ENCODE measurements around the gene GPR78.

Gene GPR78

DNA sequence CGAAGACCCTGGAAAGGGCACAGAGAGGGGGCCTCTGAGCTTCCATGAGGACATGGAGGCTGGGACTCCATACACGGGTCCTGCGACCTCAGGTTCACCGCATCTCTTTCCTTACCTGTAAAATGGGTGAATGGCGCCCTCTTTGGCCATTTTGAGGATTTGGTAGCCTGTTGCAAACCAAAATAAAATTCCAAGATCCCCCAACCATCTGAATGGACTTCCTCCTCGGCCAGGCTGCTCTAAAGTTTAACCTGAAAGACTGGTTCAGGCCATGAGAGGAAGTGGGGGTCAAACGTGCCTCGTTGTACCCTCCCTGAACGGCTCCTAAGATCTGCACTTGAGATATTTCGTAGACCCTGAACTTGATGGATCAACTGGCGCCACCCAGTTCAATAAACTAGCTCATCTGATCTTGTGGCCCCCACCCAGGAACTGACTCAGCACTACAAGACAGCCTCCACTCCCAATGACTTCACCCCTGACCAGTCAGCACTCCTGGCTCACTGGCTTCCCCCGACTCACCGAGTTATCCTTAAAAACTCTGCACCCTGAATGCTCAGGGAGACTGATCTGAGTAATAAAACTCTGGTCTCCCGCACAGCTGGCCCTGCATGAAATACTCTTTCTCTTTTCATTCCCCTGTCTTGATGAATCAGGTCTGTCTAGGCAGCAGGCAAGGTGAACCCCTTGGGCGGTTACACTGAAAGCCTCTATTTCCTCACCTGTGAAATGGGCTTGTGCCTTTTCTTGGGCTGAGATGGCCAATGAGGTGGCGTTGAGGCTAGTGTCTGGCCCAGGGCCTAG lies 32.9 kb upstream of the GPR78 start:
- POLR2A ChIA-PET: no interaction called here
- DNase-seq: no peak
- 66% methylated on average over 14 of the region's 16 CpGs for WGBS (ENCODE audit: insufficient coverage)

GRCh38 chr4:8547912-8548730 lies 32.1 kb upstream of the GPR78 start:
- Histone ChIP-seq H3K4me1 (ENCODE audit: control extremely low read depth in 1 of 4, control insufficient read depth in 4 of 4, insufficient read depth in 4 of 4, low read length in 3 of 4) (no peaks in the 10 kb centered on the region), H3K9me3 (ENCODE audit: control extremely low read depth in 1 of 5, control insufficient read depth in 4 of 5, insufficient read depth in 2 of 5, low read depth in 1 of 5, low read length in 4 of 5) (peaks cover 0 to 1% (median 0%) of the 10 kb centered on the region in 5 experiments), H3K27me3 (replicated peaks in 2 of 5; ENCODE audit: control insufficient read depth in 4 of 5, insufficient read depth in 5 of 5, low read length in 4 of 5) (peaks cover 0 to 30% (median 0%) of the 10 kb centered on the region in 5 experiments), H3K4me3 (ENCODE audit: control insufficient read depth in 1 of 7, extremely low read depth in 1 of 7, insufficient read depth in 4 of 7, low read depth in 2 of 7, low read length in 6 of 7) (no peak overlapping the region), H3K36me3 (ENCODE audit: control insufficient read depth in 4 of 4, insufficient read depth in 4 of 4, low read length in 3 of 4) (no peaks in the 10 kb centered on the region), H3K27ac (ENCODE audit: insufficient read depth in 1 of 2, low read depth in 1 of 2, low read length in 2 of 2, poor library complexity in 1 of 2, severe bottlenecking in 2 of 2) (no peak overlapping the region)
- DNase-seq: no peak
- ChIA-PET CTCF (interaction anchor here (0.6 kb wide), 1 partner anchor 30 kb away, joined by 3 read pairs; no protein-coding TSS in a partner anchor), POLR2A (no interaction called here)
- WGBS (ENCODE audit: insufficient coverage): 86% methylated on average over 13 of the region's 16 CpGs

More for the DNA sequence above, 32.9 kb upstream of the GPR78 start:
- CTCF ChIA-PET: no interaction called here
- Histone ChIP-seq H3K4me3 (ENCODE audit: control insufficient read depth in 1 of 7, extremely low read depth in 1 of 7, insufficient read depth in 4 of 7, low read depth in 2 of 7, low read length in 6 of 7) (no peak overlapping the region), H3K27me3 (replicated peaks in 2 of 5; ENCODE audit: control insufficient read depth in 4 of 5, insufficient read depth in 5 of 5, low read length in 4 of 5) (peaks cover 0 to 30% (median 0%) of the 10 kb centered on the region in 5 experiments), H3K4me1 (ENCODE audit: control extremely low read depth in 1 of 4, control insufficient read depth in 4 of 4, insufficient read depth in 4 of 4, low read length in 3 of 4) (no peaks in the 10 kb centered on the region), H3K36me3 (ENCODE audit: control insufficient read depth in 4 of 4, insufficient read depth in 4 of 4, low read length in 3 of 4) (no peaks in the 10 kb centered on the region), H3K9me3 (ENCODE audit: control extremely low read depth in 1 of 5, control insufficient read depth in 4 of 5, insufficient read depth in 2 of 5, low read depth in 1 of 5, low read length in 4 of 5) (peaks cover 0 to 1% (median 0%) of the 10 kb centered on the region in 5 experiments), H3K27ac (ENCODE audit: insufficient read depth in 1 of 2, low read depth in 1 of 2, low read length in 2 of 2, poor library complexity in 1 of 2, severe bottlenecking in 2 of 2) (no peak overlapping the region)

GRCh38 chr4:8548731-8549351 lies 31.4 kb upstream of the GPR78 start:
- Histone ChIP-seq H3K4me3 (ENCODE audit: control insufficient read depth in 1 of 7, extremely low read depth in 1 of 7, insufficient read depth in 4 of 7, low read depth in 2 of 7, low read length in 6 of 7) (no peak overlapping the region), H3K36me3 (ENCODE audit: control insufficient read depth in 4 of 4, insufficient read depth in 4 of 4, low read length in 3 of 4) (no peaks in the 10 kb centered on the region), H3K4me1 (ENCODE audit: control extremely low read depth in 1 of 4, control insufficient read depth in 4 of 4, insufficient read depth in 4 of 4, low read length in 3 of 4) (no peaks in the 10 kb centered on the region), H3K9me3 (ENCODE audit: control extremely low read depth in 1 of 5, control insufficient read depth in 4 of 5, insufficient read depth in 2 of 5, low read depth in 1 of 5, low read length in 4 of 5) (peaks cover 0 to 1% (median 0%) of the 10 kb centered on the region in 5 experiments), H3K27me3 (replicated peaks in 2 of 5; ENCODE audit: control insufficient read depth in 4 of 5, insufficient read depth in 5 of 5, low read length in 4 of 5) (peaks cover 0 to 30% (median 0%) of the 10 kb centered on the region in 5 experiments), H3K27ac (ENCODE audit: insufficient read depth in 1 of 2, low read depth in 1 of 2, low read length in 2 of 2, poor library complexity in 1 of 2, severe bottlenecking in 2 of 2) (no peak overlapping the region)
- ChIA-PET CTCF (interaction anchor here (0.6 kb wide), 1 partner anchor 31 kb away, joined by 3 read pairs; no protein-coding TSS in a partner anchor), POLR2A (no interaction called here)
- 93% methylated on average over 10 of the region's 14 CpGs for WGBS (ENCODE audit: insufficient coverage)
- DNase-seq: no peak

GRCh38 chr4:8549352-8549931 lies 30.8 kb upstream of the GPR78 start:
- ChIA-PET POLR2A (no interaction called here), CTCF (no interaction called here)
- 85% methylated on average over 10 of the region's 11 CpGs for WGBS (ENCODE audit: insufficient coverage)
- Histone ChIP-seq H3K36me3 (ENCODE audit: control insufficient read depth in 4 of 4, insufficient read depth in 4 of 4, low read length in 3 of 4) (no peaks in the 10 kb centered on the region), H3K9me3 (ENCODE audit: control extremely low read depth in 1 of 5, control insufficient read depth in 4 of 5, insufficient read depth in 2 of 5, low read depth in 1 of 5, low read length in 4 of 5) (peaks cover 0 to 1% (median 0%) of the 10 kb centered on the region in 5 experiments), H3K27ac (ENCODE audit: insufficient read depth in 1 of 2, low read depth in 1 of 2, low read length in 2 of 2, poor library complexity in 1 of 2, severe bottlenecking in 2 of 2) (no peak overlapping the region), H3K27me3 (replicated peaks in 2 of 5; ENCODE audit: control insufficient read depth in 4 of 5, insufficient read depth in 5 of 5, low read length in 4 of 5) (peaks cover 0 to 25% (median under 1%) of the 10 kb centered on the region in 5 experiments), H3K4me3 (ENCODE audit: control insufficient read depth in 1 of 7, extremely low read depth in 1 of 7, insufficient read depth in 4 of 7, low read depth in 2 of 7, low read length in 6 of 7) (no peak overlapping the region), H3K4me1 (ENCODE audit: control extremely low read depth in 1 of 4, control insufficient read depth in 4 of 4, insufficient read depth in 4 of 4, low read length in 3 of 4) (no peaks in the 10 kb centered on the region)
- DNase-seq: no peak

DNA sequence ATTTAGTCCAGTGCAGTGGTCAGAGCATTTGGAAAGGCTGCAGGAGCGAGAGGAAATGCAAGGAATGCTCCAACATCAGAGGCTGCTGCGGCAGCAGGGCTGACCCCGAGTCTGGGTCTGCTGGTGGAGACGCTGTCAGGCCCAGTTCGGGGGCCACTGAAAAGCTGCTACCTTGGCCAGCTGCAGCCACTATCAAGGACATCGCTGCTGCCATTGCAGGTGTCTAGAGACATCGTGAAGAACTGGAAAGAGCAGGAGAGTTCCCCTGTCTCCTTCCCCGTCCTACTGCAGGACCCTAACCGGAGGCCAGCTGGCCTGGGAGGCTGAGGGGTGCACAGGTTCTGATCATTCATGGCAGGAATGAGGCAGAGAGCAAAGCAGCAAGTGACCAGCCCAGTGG lies 29.5 kb upstream of the GPR78 start:
- ChIA-PET POLR2A (no interaction called here), CTCF (no interaction called here)
- H3K9me3 ChIP-seq (ENCODE audit: control extremely low read depth in 1 of 5, control insufficient read depth in 4 of 5, insufficient read depth in 2 of 5, low read depth in 1 of 5, low read length in 4 of 5): peaks cover 0 to 1% (median 0%) of the 10 kb centered on the region in 5 experiments
- H3K36me3 ChIP-seq (ENCODE audit: control insufficient read depth in 4 of 4, insufficient read depth in 4 of 4, low read length in 3 of 4): no peaks in the 10 kb centered on the region
- H3K27me3 ChIP-seq (replicated peaks in 2 of 5; ENCODE audit: control insufficient read depth in 4 of 5, insufficient read depth in 5 of 5, low read length in 4 of 5): peaks cover 0 to 14% (median 3%) of the 10 kb centered on the region in 5 experiments
- no peak for DNase-seq
- H3K4me1 ChIP-seq (ENCODE audit: control extremely low read depth in 1 of 4, control insufficient read depth in 4 of 4, insufficient read depth in 4 of 4, low read length in 3 of 4): no peaks in the 10 kb centered on the region
- H3K27ac ChIP-seq (ENCODE audit: insufficient read depth in 1 of 2, low read depth in 1 of 2, low read length in 2 of 2, poor library complexity in 1 of 2, severe bottlenecking in 2 of 2): no peak overlapping the region
- H3K4me3 ChIP-seq (ENCODE audit: control insufficient read depth in 1 of 7, extremely low read depth in 1 of 7, insufficient read depth in 4 of 7, low read depth in 2 of 7, low read length in 6 of 7): no peak overlapping the region
- 93% methylated on average over 9 of the region's 9 CpGs for WGBS (ENCODE audit: insufficient coverage)

DNA sequence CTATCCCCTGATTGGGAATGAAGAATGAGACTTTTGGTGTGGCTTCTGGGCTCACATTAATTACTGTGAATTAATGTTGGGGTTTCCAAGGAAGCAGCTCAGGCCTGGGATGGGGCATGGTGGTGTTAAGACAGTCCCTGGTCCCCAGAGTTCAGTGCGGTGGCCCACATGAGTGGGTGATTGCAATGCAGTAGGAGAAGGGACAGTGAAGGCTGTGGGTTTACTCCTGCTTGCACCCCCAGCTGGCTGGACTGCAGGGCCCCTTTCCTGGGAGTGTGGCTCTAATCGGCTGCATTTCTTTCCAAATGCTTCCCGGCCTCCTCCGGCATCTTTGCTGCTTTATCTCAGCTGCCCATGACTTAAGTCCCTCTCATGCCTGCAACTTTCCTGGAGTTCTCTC lies 28.2 kb upstream of the GPR78 start:
- ChIA-PET CTCF (no interaction called here), POLR2A (no interaction called here)
- peaks cover 0 to 5% (median 0%) of the 10 kb centered on the region in 5 experiments for H3K27me3 ChIP-seq (replicated peaks in 2 of 5; ENCODE audit: control insufficient read depth in 4 of 5, insufficient read depth in 5 of 5, low read length in 4 of 5)
- H3K36me3 ChIP-seq (ENCODE audit: control insufficient read depth in 4 of 4, insufficient read depth in 4 of 4, low read length in 3 of 4): no peaks in the 10 kb centered on the region
- peaks cover 0 to 1% (median 0%) of the 10 kb centered on the region in 5 experiments for H3K9me3 ChIP-seq (ENCODE audit: control extremely low read depth in 1 of 5, control insufficient read depth in 4 of 5, insufficient read depth in 2 of 5, low read depth in 1 of 5, low read length in 4 of 5)
- no peak for DNase-seq
- H3K4me3 ChIP-seq (ENCODE audit: control insufficient read depth in 1 of 7, extremely low read depth in 1 of 7, insufficient read depth in 4 of 7, low read depth in 2 of 7, low read length in 6 of 7): no peak overlapping the region
- WGBS (ENCODE audit: insufficient coverage): 88% methylated on average over 4 of the region's 4 CpGs
- H3K4me1 ChIP-seq (ENCODE audit: control extremely low read depth in 1 of 4, control insufficient read depth in 4 of 4, insufficient read depth in 4 of 4, low read length in 3 of 4): no peaks in the 10 kb centered on the region
- H3K27ac ChIP-seq (ENCODE audit: insufficient read depth in 1 of 2, low read depth in 1 of 2, low read length in 2 of 2, poor library complexity in 1 of 2, severe bottlenecking in 2 of 2): no peak overlapping the region
